Measurements from ENCODE around the gene ADH6. TPM values are rescaled to one million over a fixed set of nuclear protein-coding genes. Genes with fewer than 3 reads are reported as not detected.

ADH6 gene
- total RNA-seq, 1 experiment from 2014 or later: not detected

DNA sequence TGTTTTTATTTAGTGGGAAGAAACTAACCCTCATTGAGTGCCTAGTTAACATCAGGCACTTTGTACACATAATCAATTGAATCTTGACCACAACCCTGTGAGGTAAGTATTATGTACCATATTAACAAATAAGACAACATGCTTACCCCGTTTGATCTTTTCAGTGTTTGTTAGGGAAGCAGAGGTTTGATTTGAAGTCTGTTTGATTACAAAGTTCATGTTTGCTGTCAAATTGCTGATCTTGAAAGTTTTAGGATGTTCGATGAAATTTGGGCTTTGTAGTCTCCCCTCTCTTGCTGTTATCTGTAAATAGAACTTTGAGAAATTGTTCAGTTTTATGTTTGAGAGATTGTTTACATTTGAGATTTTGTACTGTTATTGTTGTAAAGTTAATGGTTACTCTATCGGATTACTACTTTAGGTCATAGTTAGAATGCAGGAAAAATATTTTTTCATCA, 61.5 kb downstream of the ADH6 start:
- Histone ChIP-seq H3K23ac (ENCODE audit: insufficient read length, low read depth, low read length) (no peak overlapping the region), H3K23me2 (ENCODE audit: insufficient read length, low read depth, low read length, poor library complexity, severe bottlenecking) (no peaks in the 10 kb centered on the region), H3K27me3 (ENCODE audit: insufficient read depth, low read length) (no peaks in the 10 kb centered on the region; the same call in 1 of the 2 replicates), H3K4ac (ENCODE audit: low read depth, low read length) (no peak overlapping the region), H3K9ac (ENCODE audit: extremely low read depth, insufficient read length, low read length) (no peak overlapping the region), H3K4me2 (ENCODE audit: insufficient read depth, insufficient read length, low read length) (no peak overlapping the region), H3K4me1 (ENCODE audit: insufficient read depth, low read length) (no peaks in the 10 kb centered on the region), H3K14ac (ENCODE audit: insufficient read depth, low read length) (no peak overlapping the region), H2AK5ac (ENCODE audit: insufficient read length, low read length) (no peak overlapping the region), H3K79me1 (ENCODE audit: insufficient read depth, low read depth, low read length, poor library complexity, severe bottlenecking) (no peaks in the 10 kb centered on the region), H3K79me2 (ENCODE audit: insufficient read depth, low read length) (no peaks in the 10 kb centered on the region), H2BK15ac (ENCODE audit: low read depth, low read length) (no peak overlapping the region), H4K8ac (replicated peaks; ENCODE audit: insufficient read length, low read depth, low read length) (no peak overlapping the region), H2BK5ac (ENCODE audit: insufficient read length, low read length) (no peak overlapping the region), H4K91ac (ENCODE audit: insufficient read length, low read depth, low read length) (no peak overlapping the region), H4K20me1 (ENCODE audit: control insufficient read depth, insufficient read depth, insufficient read length) (no peaks in the 10 kb centered on the region), H3K56ac (ENCODE audit: insufficient read length, low read depth, low read length) (no peak overlapping the region), H2BK12ac (ENCODE audit: insufficient read length, low read depth, low read length) (no peak overlapping the region), H3K27ac (ENCODE audit: insufficient read length, low read depth, low read length) (no peak overlapping the region), H3K9me3 (ENCODE audit: control insufficient read depth, low read depth, low read length) (no peaks in the 10 kb centered on the region), H4K5ac (ENCODE audit: insufficient read length, low read depth, low read length) (no peak overlapping the region), H2BK120ac (ENCODE audit: low read depth, low read length, poor library complexity, severe bottlenecking) (no peak overlapping the region), H2BK20ac (ENCODE audit: low read depth, low read length, poor library complexity, severe bottlenecking) (no peak overlapping the region), H3K18ac (ENCODE audit: insufficient read length, low read depth, low read length) (no peak overlapping the region), H3T11ph (ENCODE audit: low read length) (no peak overlapping the region), H2AFZ (ENCODE audit: low read length) (no peak overlapping the region)
- TF ChIP-seq, protein P1, sequence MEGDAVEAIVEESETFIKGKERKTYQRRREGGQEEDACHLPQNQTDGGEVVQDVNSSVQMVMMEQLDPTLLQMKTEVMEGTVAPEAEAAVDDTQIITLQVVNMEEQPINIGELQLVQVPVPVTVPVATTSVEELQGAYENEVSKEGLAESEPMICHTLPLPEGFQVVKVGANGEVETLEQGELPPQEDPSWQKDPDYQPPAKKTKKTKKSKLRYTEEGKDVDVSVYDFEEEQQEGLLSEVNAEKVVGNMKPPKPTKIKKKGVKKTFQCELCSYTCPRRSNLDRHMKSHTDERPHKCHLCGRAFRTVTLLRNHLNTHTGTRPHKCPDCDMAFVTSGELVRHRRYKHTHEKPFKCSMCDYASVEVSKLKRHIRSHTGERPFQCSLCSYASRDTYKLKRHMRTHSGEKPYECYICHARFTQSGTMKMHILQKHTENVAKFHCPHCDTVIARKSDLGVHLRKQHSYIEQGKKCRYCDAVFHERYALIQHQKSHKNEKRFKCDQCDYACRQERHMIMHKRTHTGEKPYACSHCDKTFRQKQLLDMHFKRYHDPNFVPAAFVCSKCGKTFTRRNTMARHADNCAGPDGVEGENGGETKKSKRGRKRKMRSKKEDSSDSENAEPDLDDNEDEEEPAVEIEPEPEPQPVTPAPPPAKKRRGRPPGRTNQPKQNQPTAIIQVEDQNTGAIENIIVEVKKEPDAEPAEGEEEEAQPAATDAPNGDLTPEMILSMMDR (conservative IDR thresholded peaks at IDR 0.05): no peak
- H3K27ac Mint-ChIP-seq: no peak overlapping the region
- no peaks in the 10 kb centered on the region for H3K4me1 Mint-ChIP-seq
- H3K36me3 Mint-ChIP-seq (ENCODE audit: insufficient read depth in 1 of 3, low read depth in 3 of 3): peaks cover 0 to 3% (median 0%) of the 10 kb centered on the region in 3 experiments; a peak in 2 of 7 replicates
- H3K27me3 Mint-ChIP-seq (ENCODE audit: low read depth): no peaks in the 10 kb centered on the region
- WGBS (ENCODE audit: extremely low coverage, insufficient read length, low lambda C conversion rate): no CpG with 5 or more reads among the region's 3 CpGs
- H3K4me3 Mint-ChIP-seq: no peak overlapping the region
- DNase-seq: no peak
- peaks cover 0 to 6% of the 10 kb centered on the region in 2 experiments; a peak in 3 of 5 replicates for H3K9me3 Mint-ChIP-seq

Data from H9 (cell line).